ENCODE measurements around the gene CNTN5.

Gene CNTN5

DNA sequence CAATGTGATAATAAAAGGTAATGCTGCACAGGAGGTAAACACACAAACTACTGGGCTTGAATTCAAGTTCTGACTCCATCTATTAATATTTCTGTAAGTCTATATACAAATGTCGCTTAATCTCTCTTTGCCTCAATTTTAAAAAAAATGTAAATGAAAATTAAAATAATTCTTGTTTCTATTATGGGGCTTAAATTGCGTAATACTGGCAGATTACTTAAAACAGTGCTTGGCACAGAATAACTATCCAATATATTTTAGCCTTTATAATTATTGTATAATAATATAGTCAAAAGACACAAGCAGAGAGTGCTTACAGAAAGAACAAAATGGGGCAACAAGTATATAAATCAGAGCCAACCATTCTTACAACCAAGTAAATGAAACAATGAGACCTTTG is 489.1 kb downstream of the CNTN5 start:
- no peak overlapping the region for H3K4me3 ChIP-seq (ENCODE audit: control insufficient read depth, low read depth, low read length)
- no peak for DNase-seq (ENCODE audit: low read depth)
- TF ChIP-seq, protein P1, sequence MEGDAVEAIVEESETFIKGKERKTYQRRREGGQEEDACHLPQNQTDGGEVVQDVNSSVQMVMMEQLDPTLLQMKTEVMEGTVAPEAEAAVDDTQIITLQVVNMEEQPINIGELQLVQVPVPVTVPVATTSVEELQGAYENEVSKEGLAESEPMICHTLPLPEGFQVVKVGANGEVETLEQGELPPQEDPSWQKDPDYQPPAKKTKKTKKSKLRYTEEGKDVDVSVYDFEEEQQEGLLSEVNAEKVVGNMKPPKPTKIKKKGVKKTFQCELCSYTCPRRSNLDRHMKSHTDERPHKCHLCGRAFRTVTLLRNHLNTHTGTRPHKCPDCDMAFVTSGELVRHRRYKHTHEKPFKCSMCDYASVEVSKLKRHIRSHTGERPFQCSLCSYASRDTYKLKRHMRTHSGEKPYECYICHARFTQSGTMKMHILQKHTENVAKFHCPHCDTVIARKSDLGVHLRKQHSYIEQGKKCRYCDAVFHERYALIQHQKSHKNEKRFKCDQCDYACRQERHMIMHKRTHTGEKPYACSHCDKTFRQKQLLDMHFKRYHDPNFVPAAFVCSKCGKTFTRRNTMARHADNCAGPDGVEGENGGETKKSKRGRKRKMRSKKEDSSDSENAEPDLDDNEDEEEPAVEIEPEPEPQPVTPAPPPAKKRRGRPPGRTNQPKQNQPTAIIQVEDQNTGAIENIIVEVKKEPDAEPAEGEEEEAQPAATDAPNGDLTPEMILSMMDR (IDR thresholded peaks at IDR 0.05; ENCODE audit: control insufficient read depth, insufficient read depth, low read depth, low read length, missing control alignments): no peak

DNA sequence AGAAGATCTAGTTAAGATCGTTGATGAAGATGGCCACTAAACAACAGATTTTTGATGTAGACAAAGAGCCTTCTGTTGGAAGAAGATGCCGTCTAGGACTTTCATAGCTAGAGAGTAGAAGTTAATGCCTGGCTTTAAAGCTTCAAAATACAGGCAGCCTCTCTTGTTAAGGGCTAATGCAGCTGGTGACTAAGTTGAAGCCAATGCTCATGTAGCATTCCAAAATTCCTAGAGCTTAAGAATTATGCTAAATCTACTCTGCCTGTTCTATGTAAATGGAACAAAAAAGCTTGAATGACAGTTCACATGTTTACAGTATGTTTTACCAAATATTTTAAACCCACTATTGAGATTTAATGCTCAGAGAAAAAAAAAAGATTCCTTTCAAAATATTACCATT is 492.6 kb downstream of the CNTN5 start:
- TF ChIP-seq, protein P1 (IDR thresholded peaks at IDR 0.05; ENCODE audit: control insufficient read depth, insufficient read depth, low read depth, low read length, missing control alignments): no peak
- H3K4me3 ChIP-seq (ENCODE audit: control insufficient read depth, low read depth, low read length): no peak overlapping the region
- no peak for DNase-seq (ENCODE audit: low read depth)

DNA sequence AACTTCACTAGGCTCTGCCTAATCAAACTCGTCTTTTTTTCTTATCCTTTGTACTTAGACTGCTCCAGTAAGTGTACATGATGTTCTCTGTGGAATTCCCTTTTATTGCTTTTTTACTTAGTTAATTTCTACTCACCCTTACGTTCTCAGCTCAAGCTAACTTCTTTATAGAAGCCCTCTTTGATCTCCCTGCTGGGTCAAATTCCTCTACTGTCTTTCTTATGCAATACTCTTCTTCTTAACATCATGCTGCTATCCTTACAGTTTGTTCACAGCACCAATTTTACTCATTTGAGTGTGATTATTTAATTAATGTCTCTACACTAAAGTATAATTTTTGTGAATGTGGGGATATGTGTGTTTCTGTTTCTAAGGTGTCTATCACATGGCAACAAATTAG is 498.3 kb downstream of the CNTN5 start:
- no peak overlapping the region for H3K4me3 ChIP-seq (ENCODE audit: control insufficient read depth, low read depth, low read length)
- TF ChIP-seq, protein P1 (IDR thresholded peaks at IDR 0.05; ENCODE audit: control insufficient read depth, insufficient read depth, low read depth, low read length, missing control alignments): no peak

DNA sequence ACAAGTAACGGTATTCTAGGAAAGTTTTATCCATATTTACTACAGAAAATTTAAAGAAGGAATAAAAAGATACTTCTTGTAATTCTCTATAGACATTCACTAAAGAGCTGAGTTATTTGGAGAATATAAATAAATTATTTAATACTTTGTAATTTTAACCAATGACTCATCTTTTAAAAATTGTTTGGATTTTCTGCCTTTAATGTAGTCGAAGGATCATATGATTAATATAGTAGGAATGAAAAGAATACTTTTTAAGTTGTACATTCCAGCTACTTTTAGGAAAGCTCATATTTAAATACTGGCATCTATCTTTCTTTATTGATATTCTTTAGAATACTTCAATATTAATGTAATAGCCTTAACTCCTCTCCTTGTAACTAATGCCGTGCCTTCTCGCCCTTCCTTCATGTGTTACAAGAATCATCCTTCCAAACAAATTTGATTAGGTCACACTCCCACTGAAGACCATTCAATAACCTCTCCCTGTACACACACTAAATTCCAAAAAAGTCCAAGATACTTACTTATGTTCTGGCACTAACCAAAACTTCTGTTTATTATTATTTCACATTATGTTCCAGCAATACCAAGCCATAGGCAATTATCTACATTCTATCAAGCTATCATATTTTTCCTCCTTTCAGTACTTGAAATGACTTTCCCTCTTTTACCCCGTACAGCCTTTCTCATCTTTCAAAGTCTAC is 501.9 kb downstream of the CNTN5 start:
- no peak overlapping the region for H3K4me3 ChIP-seq (ENCODE audit: control insufficient read depth, low read depth, low read length)
- TF ChIP-seq, protein P1 (IDR thresholded peaks at IDR 0.05; ENCODE audit: control insufficient read depth, insufficient read depth, low read depth, low read length, missing control alignments): no peak
- DNase-seq (ENCODE audit: low read depth): no peak

More for the DNA sequence above, 498.3 kb downstream of the CNTN5 start:
- DNase-seq (ENCODE audit: low read depth): no peak

DNA sequence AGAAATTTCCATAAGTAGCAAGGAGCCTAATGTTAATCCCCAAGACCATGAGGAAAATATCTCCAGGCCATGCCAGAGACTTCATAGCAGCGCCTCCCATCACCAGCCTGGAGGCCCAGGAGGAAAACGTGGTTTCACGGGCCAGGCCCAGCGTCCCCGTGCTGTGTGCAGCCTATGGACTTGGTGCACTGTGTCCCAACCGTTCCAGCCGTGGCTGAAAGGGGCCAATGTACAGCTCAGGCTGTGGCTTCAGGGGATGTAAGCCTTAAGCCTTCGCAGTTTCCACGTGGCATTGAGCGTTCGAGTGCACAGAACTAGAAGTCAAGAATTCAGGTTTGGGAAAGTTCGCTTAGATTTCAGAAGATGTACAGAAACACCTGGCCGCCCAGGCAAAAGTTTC is 510.7 kb downstream of the CNTN5 start:
- TF ChIP-seq, protein P1 (IDR thresholded peaks at IDR 0.05; ENCODE audit: control insufficient read depth, insufficient read depth, low read depth, low read length, missing control alignments): no peak
- no peak overlapping the region for H3K4me3 ChIP-seq (ENCODE audit: control insufficient read depth, low read depth, low read length)
- no peak for DNase-seq (ENCODE audit: low read depth)

DNA sequence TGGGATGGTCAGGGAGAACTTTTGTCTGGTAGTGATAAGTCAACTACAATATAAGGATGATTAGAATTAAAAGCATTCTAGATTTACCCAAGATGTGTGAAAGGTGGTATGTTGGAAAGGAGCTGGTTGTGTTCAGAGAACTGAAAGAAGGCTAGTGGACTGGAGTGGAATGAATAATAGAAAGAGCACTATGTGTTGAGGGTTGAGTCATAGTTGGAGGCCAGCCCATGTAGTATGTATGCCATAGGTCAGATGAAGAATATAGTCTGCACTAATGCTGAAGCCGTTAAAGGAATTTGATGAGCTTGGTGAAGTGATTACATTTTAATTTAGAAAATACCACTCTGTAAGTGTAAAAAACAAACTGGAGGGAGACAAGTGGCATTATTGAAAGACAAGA is 514.1 kb downstream of the CNTN5 start:
- TF ChIP-seq, protein P1 (IDR thresholded peaks at IDR 0.05; ENCODE audit: control insufficient read depth, insufficient read depth, low read depth, low read length, missing control alignments): no peak
- no peak for DNase-seq (ENCODE audit: low read depth)
- H3K4me3 ChIP-seq (ENCODE audit: control insufficient read depth, low read depth, low read length): no peak overlapping the region

Measured in AG09309 (cell line).